ENCODE measurements around the gene EMC10.
"Not testable (repeated sequence)": the region's sequence is repeated elsewhere in the genome, so short reads cannot be mapped to it uniquely, and the experiment has no call there.

Gene EMC10

DNA sequence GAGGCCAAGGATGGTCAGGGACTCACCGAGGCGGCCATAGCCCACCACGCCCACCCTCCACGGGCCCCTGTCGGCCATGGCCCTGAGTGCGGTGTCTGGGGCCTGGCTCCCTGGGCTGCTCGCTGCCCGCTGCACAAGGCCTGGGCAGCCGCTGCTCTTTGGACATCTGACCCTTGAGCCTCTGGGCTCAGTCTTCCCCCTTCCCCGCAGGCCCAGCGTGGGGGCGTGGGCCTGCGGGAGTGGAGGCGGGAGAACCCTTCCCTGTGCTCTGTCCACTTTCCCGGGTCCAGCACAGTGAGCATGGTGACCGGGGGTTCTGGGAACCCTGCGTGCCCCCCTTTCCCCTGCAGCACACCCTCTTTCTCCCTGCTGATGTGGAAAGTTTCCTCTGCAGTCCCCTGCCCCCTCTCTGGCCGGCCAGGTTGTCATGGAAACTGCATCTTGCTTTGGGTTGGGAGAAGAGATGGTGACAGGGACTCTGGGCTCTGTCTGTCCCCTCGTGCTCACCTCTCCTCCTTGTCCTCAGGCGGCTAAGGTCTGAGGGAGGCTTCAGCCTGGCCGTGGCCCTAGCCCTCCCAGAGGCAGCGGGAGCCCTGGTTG lies 37.5 kb downstream of the EMC10 start, which contains the start of gene ASPDH:
Gene ASPDH (minus strand): TSS at position 168 of the 600 bp plus-strand sequence. CDS start 90 bp downstream, at position 78.
- DNase-seq (ENCODE audit: low read depth, low spot score), result peak; percentile 23

DNA sequence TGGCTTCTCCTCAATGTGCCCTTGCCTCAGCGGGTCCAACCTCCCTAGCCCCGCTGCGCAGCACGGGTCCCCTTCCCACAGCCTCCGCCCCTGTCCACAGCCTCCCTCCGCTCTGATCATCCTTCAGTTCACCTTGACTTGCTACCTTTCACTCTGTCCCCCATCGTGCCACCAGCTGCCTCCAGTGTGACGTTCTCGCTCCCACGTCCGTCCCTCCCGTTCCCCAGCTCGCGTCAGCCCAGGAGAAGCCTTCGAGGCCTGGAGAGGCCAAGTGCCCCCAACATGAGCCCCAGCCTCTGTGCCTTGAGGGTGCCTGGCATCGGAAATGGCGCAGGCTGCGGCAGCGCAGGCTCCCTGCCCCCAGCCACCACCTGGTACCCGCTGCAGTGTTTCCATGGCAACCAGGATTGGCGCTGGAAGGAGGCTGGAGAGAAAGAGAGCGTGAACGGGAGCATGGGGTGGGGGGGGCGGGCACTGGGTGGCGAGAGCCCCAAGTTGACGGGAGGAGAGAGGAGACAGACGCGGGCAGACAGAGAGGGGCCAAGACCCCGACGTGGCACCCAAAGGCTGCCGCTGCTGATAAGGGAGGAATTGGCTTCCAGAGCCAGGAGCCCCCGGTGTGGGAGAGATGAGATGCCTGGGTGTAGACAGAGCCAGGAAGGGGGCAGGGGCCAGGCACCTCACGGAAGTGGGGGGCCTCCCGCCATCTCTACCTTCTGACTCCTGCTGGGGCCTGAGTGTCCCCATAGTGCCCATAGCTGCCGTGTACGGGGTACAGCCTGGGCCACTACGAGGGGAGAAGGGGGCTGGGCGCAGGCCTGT lies 38.2 kb downstream of the EMC10 start:
- peak; percentile 58 for DNase-seq (ENCODE audit: low read depth, low spot score)

DNA sequence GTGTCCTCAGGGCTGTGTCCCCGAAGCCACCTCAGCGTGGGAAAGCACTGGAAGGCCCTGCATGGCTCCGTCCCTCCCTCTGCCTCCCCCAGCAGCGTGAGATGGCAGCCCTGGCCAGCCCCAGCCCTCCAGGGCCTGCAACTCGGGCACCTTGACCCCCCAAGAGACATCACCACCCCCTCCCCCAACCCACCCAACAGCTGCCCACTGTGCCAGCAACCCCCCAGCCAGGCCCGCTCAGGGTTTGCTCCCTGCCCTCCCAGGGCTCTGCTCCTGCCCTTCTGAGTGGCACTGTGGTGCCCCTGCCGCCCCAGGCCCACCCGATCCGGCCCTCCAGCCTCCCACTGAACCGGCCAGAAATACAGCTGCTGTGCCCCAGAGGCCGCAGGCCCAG lies 38.9 kb downstream of the EMC10 start:
- no peak for DNase-seq (ENCODE audit: low read depth, low spot score)

DNA sequence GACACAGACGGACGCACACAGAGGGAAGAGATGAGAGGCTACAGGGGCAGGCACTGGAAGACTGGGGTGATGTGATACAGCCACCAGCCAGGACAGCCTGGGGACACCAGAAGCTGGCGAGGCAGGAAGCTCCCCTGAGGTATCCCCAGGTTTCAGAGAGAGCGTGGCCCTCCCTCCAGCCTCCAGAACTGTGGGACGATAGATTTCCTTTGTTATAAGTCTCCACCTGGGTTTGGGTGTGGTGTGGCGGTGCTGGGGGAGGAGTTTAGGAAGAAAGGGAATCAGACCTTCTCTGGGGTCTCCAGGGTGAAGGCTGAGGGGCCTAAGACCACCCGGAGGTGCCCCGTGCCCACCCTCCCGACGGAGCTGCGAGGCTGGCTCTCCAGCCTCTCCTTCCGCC lies 40.1 kb downstream of the EMC10 start:
- no peak for DNase-seq (ENCODE audit: low read depth, low spot score)

DNA sequence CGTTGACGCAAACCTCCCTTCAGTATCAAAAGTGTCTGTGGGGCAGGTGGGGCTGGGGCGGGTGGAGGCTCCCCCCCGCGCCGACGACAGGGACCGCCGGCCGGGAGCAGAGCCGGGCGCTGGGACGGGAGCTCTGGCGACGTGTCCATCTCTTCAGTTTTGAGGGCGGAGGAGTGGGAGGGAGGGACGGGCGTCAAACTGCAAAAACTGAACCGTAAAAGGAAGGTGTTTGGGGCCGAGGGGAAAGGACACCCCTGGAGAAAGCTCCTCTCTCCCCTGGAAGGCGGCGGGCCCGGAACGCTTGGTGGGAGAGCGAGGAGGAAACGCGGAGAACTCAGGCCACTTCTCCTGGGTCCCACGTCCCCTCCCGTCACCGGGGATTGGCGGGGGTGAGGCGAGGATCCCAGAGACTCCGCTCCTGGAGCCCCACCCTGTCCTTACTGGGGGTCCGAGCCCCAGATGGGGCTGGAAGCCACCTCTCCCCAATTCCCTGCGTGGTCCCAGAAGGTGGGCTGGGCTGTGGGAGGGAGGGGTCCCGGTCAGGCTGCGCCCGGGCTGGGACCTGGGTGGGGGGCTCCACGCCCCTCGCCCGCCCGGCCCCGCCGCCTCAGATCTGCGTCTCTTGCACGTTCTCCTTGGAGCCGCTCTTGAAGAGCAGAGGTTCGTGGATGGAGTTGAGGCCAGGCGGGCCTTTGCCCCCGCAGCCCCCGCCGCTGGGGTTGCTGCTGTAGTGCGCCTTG lies 40.8 kb downstream of the EMC10 start:
- no peak for DNase-seq (ENCODE audit: low read depth, low spot score)

DNA sequence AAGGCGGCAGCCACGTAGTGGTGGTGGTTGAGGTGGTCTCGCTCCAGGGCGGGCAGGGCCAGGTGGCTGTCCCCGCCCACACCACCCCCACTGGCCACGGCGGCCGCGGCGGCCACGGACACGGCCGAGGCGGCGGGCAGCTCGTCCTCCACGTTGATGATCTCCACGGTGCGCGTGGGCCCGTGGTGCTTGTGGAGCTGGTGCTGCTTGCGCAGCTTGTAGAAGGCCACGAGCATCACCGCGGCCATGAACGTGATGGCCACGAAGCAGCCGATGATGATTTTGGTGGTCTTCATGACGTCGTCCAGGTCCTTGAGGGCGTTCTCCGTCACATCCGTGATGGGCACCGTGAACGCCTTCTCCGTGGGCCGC lies 41.4 kb downstream of the EMC10 start:
- DNase-seq (ENCODE audit: low read depth, low spot score), result no peak

DNA sequence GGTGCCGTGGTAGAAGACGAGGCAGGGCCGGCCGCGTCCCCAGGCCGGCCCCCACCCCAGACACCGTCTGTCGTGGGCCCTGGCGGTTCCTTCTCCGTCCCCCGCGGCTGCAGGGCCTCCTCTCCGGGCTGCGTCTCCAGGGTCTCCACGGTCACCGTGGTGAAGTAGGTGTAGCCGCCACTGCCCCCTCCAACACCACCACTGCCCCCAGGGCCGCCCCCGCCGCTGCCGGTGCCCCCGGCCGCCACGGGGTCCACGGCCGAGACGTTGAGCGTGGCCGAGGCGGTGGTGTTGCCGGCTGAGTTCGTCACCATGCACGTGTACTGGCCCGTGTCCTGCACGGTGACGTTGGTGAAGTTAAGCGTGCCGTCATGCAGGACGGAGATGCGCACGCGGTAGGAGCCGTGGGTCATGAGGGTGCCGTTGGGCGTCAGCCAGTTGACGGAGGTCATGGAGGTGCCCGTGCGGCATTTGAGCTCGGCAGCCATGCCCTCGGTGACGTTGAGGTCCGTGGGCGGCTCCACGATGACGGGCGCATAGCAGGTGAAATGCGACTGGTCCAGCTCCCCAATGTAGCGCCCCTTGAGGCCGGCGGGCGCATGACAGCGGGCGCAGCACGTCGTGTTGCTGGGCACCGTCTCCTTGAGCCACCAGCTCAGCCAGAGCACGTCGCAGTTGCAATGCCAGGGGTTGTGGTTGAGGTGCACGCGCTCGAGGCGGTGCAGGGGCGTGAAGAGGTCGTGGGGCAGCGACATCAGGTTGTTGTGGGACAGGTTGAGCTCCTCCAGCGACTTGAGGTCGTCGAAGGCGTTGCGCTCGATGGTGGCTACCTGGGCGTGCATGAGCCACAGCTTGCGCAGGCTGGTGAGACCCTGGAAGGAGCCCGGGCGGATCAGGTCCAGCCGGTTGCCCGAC lies 42.0 kb downstream of the EMC10 start:
- no peak for DNase-seq (ENCODE audit: low read depth, low spot score)

DNA sequence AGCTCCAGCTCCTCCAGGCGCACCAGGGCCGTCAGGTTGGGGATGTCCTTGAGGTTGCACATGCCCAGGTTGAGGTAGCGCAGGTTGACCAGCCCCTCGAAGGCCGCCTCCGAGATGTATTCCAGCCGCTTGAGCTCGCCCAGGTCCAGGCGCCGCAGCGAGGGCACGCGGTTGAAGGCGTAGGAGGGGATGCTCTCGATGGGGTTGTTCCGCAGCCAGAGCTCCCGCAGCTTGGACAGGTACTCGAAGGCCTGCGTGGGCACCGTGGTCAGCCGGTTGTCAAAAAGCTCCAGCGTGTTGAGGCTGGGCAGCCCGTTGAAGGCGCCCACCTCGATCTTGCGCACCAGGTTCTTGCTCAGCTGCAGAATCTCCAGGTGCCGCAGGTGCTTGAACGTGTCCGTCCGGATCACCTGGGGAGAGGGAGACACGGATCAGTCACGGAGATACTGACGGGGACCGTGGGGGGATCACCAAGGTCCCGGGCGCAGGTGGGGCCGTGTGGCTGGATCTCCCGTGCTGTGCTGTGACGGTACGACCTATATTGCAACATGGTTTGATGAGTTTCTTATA lies 42.8 kb downstream of the EMC10 start:
- no peak for DNase-seq (ENCODE audit: low read depth, low spot score)

DNA sequence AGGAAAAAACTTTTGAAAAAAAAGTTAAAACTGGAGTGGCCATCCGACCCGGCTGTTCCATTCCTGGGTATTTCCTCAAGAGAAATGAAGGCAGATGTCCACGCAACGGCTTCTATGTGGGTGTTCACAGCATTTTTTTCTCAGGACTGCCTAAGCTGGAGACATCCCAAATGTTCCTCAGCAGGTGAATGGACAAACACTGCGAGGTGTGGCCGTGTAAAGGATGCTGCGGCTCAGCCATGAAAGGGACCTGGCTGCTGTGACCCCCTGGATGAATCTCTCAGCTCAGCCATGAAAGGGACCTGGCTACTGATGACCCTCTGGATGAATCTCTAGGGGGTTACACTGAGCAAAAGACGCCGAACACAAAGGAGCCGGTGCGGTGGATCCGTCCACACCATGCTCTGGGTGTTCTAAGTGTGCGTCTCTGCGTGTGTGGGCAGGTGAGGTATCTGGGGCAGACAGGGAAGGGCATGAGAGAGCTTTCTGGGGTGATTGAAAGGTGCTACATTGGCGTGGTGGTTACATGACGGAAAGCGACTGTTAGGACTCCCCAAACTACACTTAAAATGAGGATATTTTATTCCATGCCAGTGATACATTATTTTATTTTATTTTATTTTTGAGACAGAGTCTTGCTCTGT lies 44.6 kb downstream of the EMC10 start:
- no peak for DNase-seq (ENCODE audit: low read depth, low spot score)

DNA sequence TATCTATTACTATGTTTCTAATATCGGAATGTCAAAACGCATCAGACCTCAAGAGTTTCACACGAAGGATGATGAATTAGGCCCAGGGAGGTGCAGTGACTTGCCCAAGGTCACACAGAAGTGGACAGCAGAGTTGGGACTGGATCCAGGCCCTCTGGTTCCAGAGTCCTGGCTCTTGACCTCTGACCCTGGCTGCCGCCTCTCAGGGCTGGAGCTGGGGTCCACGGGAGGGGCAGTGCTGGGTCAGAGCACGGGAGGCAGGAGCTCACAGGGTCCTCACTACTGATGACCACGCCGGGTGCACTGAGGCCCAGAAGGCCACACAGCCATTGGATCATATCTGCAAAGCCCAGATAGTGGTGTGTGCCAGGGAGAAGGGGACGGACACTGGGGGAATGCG lies 46.6 kb downstream of the EMC10 start:
- DNase-seq (ENCODE audit: low read depth, low spot score), result no peak

DNA sequence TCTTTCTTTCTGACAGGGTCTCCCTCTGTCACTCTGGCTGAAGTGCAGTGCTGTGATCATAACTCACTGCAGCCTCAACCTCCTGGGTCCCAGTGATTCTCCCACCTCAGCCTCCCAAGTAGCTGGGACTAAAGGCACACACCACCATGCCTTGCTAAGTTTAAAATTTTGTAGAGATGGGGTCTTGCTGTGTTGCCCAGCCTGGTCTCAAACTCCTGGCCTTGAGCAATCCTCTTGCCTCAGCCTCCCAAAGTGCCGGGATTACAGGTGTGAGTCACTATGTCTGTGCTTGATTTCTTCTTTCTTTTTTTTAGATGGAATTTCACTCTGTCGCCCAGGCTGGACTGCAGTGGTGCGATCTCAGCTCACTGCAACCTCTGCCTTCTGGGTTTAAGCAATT lies 51.7 kb downstream of the EMC10 start:
- not testable (repeated sequence) for DNase-seq (ENCODE audit: low read depth, low spot score)

DNA sequence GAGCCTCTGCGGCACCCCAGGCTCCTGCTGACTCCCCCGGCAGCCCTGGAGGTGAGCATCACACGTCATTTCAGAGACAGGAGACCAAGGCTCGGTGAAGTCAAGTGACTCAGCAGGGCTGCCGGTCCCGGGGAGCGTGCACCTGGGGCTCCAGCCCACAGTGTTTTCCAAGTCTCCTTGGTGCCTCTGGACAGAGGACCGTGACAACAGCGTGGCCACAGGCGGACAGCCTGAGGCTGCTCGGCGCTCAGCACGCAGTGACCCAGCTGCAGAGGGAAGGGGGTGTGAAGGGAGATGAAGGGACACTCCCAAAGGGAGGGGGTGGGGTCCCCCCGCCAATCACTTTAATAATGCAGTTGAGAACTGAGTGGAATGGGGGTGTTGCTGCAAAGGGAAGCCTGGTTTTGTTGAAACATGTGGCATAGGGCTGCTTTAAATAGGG lies 54.9 kb downstream of the EMC10 start:
- DNase-seq (ENCODE audit: low read depth, low spot score), result no peak

DNA sequence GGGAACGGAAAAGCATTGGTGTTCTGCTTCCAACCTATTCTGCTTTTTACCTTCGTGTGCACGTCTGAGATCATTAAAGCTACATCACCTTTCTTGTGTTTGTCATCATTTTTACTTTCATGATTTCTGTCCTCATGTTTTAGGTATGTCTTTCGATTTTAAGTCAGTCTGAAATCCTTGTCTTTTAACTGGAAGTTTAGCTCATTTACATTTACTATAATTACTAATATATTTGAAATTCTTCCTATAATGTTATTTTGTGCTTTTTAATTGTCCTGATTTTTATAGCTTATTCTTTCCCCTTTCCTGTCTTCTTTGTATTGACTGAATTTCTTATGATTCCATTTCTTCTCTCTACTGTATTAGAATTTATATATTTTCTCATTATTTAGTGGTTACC lies 56.6 kb downstream of the EMC10 start:
- DNase-seq (ENCODE audit: low read depth, low spot score), result no peak

DNA sequence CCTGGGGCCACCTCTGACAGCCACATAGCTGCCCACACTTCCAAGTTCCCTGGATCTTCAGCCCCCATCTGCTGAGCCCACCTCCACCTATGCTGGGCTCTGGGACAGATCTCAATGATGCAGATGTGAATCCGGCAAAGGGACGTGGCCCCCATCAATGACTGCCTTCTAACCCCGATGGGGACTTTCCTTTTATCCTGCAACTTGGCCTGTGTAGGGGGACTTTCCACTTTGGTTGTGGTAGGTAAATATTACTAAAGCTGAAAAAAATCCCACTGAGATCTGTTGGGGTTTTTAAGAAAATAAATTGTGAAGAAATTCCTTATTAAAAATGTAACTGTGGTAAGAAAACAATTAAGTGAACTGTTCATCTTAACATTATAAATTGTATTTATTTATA lies 58.2 kb downstream of the EMC10 start:
- DNase-seq (ENCODE audit: low read depth, low spot score), result no peak

DNA sequence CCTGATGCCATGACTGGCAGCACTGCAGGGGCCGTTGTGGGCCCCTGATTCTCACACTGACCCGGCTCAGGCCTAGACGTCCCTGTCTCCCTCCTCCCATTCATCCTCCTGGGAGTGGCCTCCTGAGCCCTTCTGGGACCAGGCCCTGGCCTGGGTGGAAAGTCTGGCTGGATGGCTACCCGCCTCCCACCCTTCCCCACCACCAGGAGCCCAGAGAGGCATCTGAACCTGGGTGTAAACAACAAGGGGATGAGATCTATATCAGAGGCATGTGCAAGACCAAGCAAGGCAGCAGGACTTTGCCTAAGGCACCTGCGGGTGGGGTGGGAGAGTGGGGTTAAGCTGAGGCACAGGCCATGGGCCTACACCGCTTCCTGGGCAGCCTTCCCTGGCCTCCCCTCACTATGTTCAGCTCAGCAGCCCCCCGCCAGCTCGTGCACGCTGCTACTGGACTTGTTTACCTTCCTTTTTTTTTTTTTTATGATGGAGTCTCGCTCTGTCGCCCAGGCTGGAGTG lies 59.4 kb downstream of the EMC10 start:
- no peak for DNase-seq (ENCODE audit: low read depth, low spot score)

DNA sequence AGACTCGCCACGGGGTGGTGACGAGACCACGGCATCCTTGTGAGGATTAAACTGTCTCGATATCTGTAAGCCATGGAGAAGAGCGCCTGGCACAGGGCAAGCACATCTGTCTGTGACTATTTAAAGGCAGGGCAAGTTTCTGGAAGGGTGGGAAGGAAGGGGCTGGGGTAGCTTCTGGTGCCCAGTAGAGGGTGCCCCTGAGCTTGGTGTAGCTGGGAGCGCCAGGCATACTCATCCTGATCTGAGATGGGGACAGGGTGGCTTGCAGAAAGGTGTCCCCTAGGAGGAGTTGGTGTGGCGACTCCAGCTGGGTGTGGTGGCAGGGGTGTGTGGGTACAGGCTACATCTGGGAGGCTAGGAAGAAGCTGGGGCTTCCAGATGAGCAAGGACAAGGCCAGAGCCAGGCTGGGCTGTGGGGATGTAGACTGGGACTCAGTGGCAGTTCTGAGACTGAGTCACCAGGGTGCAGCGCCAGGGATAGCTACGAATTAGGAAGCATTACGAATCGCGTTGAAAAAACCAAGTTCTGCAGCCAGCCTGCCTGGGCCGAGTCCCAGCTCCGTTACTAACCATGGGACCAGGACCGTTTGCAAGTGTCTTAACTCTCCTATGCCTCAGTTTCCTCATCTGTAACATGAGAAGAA lies 60.5 kb downstream of the EMC10 start:
- no peak for DNase-seq (ENCODE audit: low read depth, low spot score)

DNA sequence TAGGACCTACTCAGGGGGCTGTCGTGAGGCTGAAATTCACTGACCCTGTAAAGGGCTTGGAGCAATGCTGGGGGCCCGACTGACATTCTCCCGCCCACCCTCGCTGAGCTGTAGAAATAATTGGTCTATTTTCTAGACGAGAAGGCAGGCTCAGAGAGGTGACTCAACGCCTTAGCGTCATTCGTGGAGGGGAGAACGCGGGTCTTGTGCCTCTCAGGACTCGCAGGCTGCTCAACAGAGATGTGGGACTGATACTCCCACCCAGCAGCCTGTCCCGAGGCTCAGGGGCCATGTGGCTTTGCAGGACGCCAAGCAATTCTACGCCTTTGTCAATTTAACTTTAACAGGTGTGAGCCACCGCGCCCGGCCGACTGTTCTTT lies 61.0 kb downstream of the EMC10 start:
- DNase-seq (ENCODE audit: low read depth, low spot score), result no peak

DNA sequence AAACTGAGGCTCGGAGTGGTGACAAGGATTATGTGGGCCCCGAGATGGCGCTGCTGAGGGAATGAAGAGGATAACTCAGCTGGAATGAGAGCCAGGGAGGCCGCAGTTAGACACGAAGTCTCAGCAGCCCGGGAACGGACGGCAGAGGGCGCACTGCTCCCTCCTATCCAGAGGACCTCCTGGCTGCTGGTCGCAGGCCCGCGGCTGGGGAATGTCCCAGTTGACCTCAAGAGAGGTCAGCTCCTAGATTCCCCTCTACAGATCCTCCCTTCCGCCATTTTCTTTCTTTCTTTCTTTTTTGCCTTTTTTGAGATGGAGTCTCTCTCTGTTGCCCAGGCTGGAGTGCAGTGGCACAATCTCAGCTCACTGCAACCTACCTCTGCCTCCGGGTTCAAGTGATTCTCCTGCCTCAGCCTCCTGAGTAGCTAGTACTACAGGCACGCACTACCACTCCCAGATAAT lies 61.5 kb downstream of the EMC10 start:
- peak; percentile 90 for DNase-seq (ENCODE audit: low read depth, low spot score)
